Measurements from ENCODE around the gene NFIA. TPM values are rescaled to one million over a fixed set of nuclear protein-coding genes. Genes with fewer than 3 reads are reported as not detected.
A peak's percentile ranks its signal among the peaks of the same experiment; 100 is the strongest.

The NFIA gene
- total RNA-seq, 3 donors from 2014 or later, result 54.9 to 87.5 (median 79.6) TPM

GRCh38 chr1:61149010-61149860, 66.9 kb downstream of the NFIA start:
- intact Hi-C loops (cut with DNase I; ENCODE audit: low total_unique reads), result no loop called here

DNA sequence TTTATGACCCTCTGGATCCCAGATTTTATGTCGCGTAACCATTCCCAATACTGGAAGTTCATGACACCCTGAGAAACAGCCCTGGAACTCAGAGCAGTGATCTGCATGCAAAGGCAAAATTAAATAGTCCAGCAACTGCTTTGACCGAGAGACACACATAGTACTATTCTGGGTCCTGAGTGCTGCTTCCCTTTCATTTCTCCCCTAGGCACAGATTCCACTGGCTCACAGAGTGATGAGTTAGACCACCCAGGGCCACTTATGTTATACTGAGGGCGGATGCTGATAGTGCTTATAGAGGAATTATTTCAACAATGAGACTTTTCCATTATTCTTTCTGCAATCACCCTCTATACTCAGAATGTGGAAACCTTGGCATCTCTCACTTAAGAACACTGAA, 69.2 kb downstream of the NFIA start:
- Histone ChIP-seq H3K4me1 (peaks cover 0 to 10% of the 10 kb centered on the region in 2 donors), H3K27ac (peak overlapping the region in 1 of 2 donors; percentile 44), H3K4me3 (no peak overlapping the region), H3K9me3 (no peaks in the 10 kb centered on the region), H3K36me3 (no peaks in the 10 kb centered on the region), H3K27me3 (no peaks in the 10 kb centered on the region)
- intact Hi-C loops (cut with DNase I; ENCODE audit: low total_unique reads), result no loop called here
- TF ChIP-seq POLR2A (IDR thresholded peaks at IDR 0.05) (no peak), POLR2AphosphoS5 (IDR thresholded peaks at IDR 0.05) (no peak)
- TF ChIP-seq, protein P1, sequence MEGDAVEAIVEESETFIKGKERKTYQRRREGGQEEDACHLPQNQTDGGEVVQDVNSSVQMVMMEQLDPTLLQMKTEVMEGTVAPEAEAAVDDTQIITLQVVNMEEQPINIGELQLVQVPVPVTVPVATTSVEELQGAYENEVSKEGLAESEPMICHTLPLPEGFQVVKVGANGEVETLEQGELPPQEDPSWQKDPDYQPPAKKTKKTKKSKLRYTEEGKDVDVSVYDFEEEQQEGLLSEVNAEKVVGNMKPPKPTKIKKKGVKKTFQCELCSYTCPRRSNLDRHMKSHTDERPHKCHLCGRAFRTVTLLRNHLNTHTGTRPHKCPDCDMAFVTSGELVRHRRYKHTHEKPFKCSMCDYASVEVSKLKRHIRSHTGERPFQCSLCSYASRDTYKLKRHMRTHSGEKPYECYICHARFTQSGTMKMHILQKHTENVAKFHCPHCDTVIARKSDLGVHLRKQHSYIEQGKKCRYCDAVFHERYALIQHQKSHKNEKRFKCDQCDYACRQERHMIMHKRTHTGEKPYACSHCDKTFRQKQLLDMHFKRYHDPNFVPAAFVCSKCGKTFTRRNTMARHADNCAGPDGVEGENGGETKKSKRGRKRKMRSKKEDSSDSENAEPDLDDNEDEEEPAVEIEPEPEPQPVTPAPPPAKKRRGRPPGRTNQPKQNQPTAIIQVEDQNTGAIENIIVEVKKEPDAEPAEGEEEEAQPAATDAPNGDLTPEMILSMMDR (IDR thresholded peaks at IDR 0.05), result no peak
- no peak for DNase-seq (ENCODE audit: low spot score in 2 of 2)

More at GRCh38 chr1:61149010-61149860, 66.9 kb downstream of the NFIA start:
- Histone ChIP-seq H3K9me3 (no peaks in the 10 kb centered on the region), H3K27me3 (no peaks in the 10 kb centered on the region), H3K36me3 (no peaks in the 10 kb centered on the region), H3K27ac (no peak overlapping the region), H3K4me1 (peaks cover 0 to 6% of the 10 kb centered on the region in 2 donors), H3K4me3 (no peak overlapping the region)
- no peak for TF ChIP-seq POLR2A (IDR thresholded peaks at IDR 0.05)
- TF ChIP-seq, protein P1 (IDR thresholded peaks at IDR 0.05), result no peak
- no peak for TF ChIP-seq POLR2AphosphoS5 (IDR thresholded peaks at IDR 0.05)
- no peak for DNase-seq (ENCODE audit: low spot score in 2 of 2)

- TF ChIP-seq POLR2A (IDR thresholded peaks at IDR 0.05) (no peak), POLR2AphosphoS5 (IDR thresholded peaks at IDR 0.05) (no peak)
- TF ChIP-seq, protein P1 (IDR thresholded peaks at IDR 0.05), result no peak
- H3K4me3 ChIP-seq, result no peak overlapping the region
- H3K9me3 ChIP-seq, result no peaks in the 10 kb centered on the region
- no peaks in the 10 kb centered on the region for H3K36me3 ChIP-seq
- no peak for DNase-seq (ENCODE audit: low spot score in 2 of 2)
- H3K27ac ChIP-seq, result peak overlapping the region; percentile 23 to 44
- intact Hi-C loops (cut with DNase I; ENCODE audit: low total_unique reads), result no loop called here
- no peaks in the 10 kb centered on the region for H3K27me3 ChIP-seq
- peaks cover 3 to 15% of the 10 kb centered on the region in 2 donors for H3K4me1 ChIP-seq
Observed at GRCh38 chr1:61152066-61152465, 69.7 kb downstream of the NFIA start.

- intact Hi-C loops (cut with DNase I; ENCODE audit: low total_unique reads), result no loop called here
- no peak overlapping the region for H3K4me3 ChIP-seq
- peak in 1 of 2 donors; percentile 43 for DNase-seq (ENCODE audit: low spot score in 2 of 2)
- H3K27ac ChIP-seq, result peak overlapping the region; percentile 23 to 44
- peaks cover 8 to 18% of the 10 kb centered on the region in 2 donors for H3K4me1 ChIP-seq
- H3K36me3 ChIP-seq, result no peaks in the 10 kb centered on the region
- H3K27me3 ChIP-seq, result no peaks in the 10 kb centered on the region
- TF ChIP-seq POLR2A (IDR thresholded peaks at IDR 0.05) (no peak), POLR2AphosphoS5 (IDR thresholded peaks at IDR 0.05) (peak in 1 of 3 donors; percentile 50)
- TF ChIP-seq, protein P1 (IDR thresholded peaks at IDR 0.05), result peak in 1 of 3 donors; percentile 21
- no peaks in the 10 kb centered on the region for H3K9me3 ChIP-seq
Observed at GRCh38 chr1:61152469-61153105, 70.2 kb downstream of the NFIA start.
